Endodermal cell (in vitro differentiated cells): Measurements from ENCODE around the gene STRN3. TPM values are rescaled to one million over a fixed set of nuclear protein-coding genes. Genes with fewer than 3 reads are reported as not detected.
"Not testable (repeated sequence)": the region's sequence is repeated elsewhere in the genome, so short reads cannot be mapped to it uniquely, and the experiment has no call there.

Experiments used
- DNase-seq: peaks from one replicate; pipeline ENCODE4 v3.0.0-alpha.2; 2017
- H3K27ac ChIP-seq: 2 replicates; pipeline ENCODE4 v1.5.1; 2013; ENCODE audit warnings: mild to moderate bottlenecking, low read depth, low read length, moderate library complexity
- H3K27me3 ChIP-seq: 2 replicates; pipeline ENCODE4 v1.6.1; 2013; ENCODE audit warnings: mild to moderate bottlenecking, low read length, moderate library complexity; ENCODE audit not compliant: insufficient read depth, control insufficient read depth, poor library complexity, severe bottlenecking
- H3K36me3 ChIP-seq: 2 replicates; pipeline ENCODE4 v1.7.0; 2013; ENCODE audit warnings: mild to moderate bottlenecking, low read length, moderate library complexity; ENCODE audit not compliant: control insufficient read depth, insufficient read depth
- H3K4me1 ChIP-seq: one replicate; pipeline ENCODE4 v1.7.0; 2013; ENCODE audit warnings: low read length; ENCODE audit not compliant: control insufficient read depth, insufficient read depth
- H3K4me3 ChIP-seq: 2 replicates; pipeline ENCODE4 v1.5.1; 2013; ENCODE audit warnings: mild to moderate bottlenecking, low read length, moderate library complexity
- H3K9ac ChIP-seq: 2 replicates; pipeline ENCODE4 v1.6.1; 2013; ENCODE audit warnings: mild to moderate bottlenecking, low read length, moderate library complexity; ENCODE audit not compliant: poor library complexity, severe bottlenecking; ENCODE audit errors: extremely low read depth
- H3K9me3 ChIP-seq: 2 replicates; pipeline ENCODE4 v1.6.1; 2013; ENCODE audit warnings: mild to moderate bottlenecking, low read length, moderate library complexity; ENCODE audit not compliant: control insufficient read depth
- H3K27ac Mint-ChIP-seq: 2 replicates; pipeline ENCODE4 v1.8.0; 2020; ENCODE audit warnings: mixed read lengths
- H3K27me3 Mint-ChIP-seq: 2 replicates; pipeline ENCODE4 v1.8.0; 2021; ENCODE audit warnings: mild to moderate bottlenecking, mixed read lengths; ENCODE audit not compliant: insufficient read depth
- H3K36me3 Mint-ChIP-seq: 2 replicates; pipeline ENCODE4 v1.8.0; 2020; ENCODE audit warnings: low read depth, mixed read lengths
- H3K4me1 Mint-ChIP-seq: 2 replicates; pipeline ENCODE4 v1.8.0; 2020; ENCODE audit warnings: mixed read lengths
- H3K4me3 Mint-ChIP-seq: 2 replicates; pipeline ENCODE4 v1.8.0; 2020; ENCODE audit warnings: mild to moderate bottlenecking, moderate library complexity, mixed read lengths
- H3K9me3 Mint-ChIP-seq: 2 replicates; pipeline ENCODE4 v1.8.0; 2020; ENCODE audit warnings: mild to moderate bottlenecking, mixed read lengths
- WGBS, 2 experiments: methylation state at CpG; one replicate each; pipeline versions ENCODE4 v1.1.5 to v1.1.7; 2013; ENCODE audit warnings: missing lambda C conversion rate in 2 of 2, mixed read lengths in 1 of 2; ENCODE audit not compliant: insufficient coverage in 1 of 2, insufficient read length in 1 of 2; 5-methylcytosine and 5-hydroxymethylcytosine counted together
- total RNA-seq, 2 donors: library from RNA; stranded (reverse); fragmentation: NEBNext Ultra II Directional in 1 of 2; extraction: Animal tissue kit (Norgen Biotek cat#: 25700) in 1 of 2; gene quantifications; 2 replicates in 1 of 2; 3 replicates in 1 of 2; pipeline ENCODE4 v1.2.1, GENCODE V29; 2021
- TF ChIP-seq, protein P1 (sequence below): fragments of 200-600 bp; sonication (generic); conservative IDR thresholded peaks from 2 replicates; pipeline ENCODE4 v1.5.0; 2021; ENCODE audit warnings: antibody characterized with exemption, mild to moderate bottlenecking

The STRN3 gene
- total RNA-seq, 2 donors from 2014 or later, result 56.5 to 58.9 TPM

DNA sequence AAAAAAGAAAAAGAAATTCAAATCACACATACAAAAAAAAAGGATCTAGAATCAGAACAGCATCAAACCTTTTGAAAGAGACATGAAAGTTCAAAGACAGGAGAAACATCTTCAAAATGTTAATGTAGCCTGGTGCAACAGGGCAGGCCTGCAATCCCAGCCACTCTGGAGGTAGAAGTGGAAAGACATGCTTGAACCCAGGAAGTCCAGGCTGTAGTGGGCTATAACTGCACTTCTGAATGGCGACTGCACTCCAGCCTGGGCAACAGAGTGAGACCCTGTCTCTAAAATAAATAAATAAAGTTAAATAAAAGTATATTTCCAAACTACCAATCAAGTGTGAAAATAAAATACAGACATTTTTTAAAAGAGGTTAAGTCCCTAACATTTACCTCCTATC is 19.5 kb downstream of the STRN3 start:
- WGBS, 2 experiments, result no CpG with 5 or more reads among the region's 1 CpG
- Histone ChIP-seq H3K9me3 (no peaks in the 10 kb centered on the region), H3K27me3 (no peaks in the 10 kb centered on the region), H3K4me3 (no peak overlapping the region), H3K27ac (no peak overlapping the region), H3K4me1 (no peaks in the 10 kb centered on the region), H3K36me3 (peaks cover 63% of the 10 kb centered on the region), H3K9ac (no peak overlapping the region)
- Mint-ChIP-seq H3K27me3 (no peaks in the 10 kb centered on the region), H3K4me1 (peaks cover 9% of the 10 kb centered on the region), H3K4me3 (no peak overlapping the region), H3K36me3 (peaks cover 32% of the 10 kb centered on the region), H3K9me3 (no peaks in the 10 kb centered on the region), H3K27ac (no peak overlapping the region)
- no peak for DNase-seq
- TF ChIP-seq, protein P1, sequence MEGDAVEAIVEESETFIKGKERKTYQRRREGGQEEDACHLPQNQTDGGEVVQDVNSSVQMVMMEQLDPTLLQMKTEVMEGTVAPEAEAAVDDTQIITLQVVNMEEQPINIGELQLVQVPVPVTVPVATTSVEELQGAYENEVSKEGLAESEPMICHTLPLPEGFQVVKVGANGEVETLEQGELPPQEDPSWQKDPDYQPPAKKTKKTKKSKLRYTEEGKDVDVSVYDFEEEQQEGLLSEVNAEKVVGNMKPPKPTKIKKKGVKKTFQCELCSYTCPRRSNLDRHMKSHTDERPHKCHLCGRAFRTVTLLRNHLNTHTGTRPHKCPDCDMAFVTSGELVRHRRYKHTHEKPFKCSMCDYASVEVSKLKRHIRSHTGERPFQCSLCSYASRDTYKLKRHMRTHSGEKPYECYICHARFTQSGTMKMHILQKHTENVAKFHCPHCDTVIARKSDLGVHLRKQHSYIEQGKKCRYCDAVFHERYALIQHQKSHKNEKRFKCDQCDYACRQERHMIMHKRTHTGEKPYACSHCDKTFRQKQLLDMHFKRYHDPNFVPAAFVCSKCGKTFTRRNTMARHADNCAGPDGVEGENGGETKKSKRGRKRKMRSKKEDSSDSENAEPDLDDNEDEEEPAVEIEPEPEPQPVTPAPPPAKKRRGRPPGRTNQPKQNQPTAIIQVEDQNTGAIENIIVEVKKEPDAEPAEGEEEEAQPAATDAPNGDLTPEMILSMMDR, result no peak

DNA sequence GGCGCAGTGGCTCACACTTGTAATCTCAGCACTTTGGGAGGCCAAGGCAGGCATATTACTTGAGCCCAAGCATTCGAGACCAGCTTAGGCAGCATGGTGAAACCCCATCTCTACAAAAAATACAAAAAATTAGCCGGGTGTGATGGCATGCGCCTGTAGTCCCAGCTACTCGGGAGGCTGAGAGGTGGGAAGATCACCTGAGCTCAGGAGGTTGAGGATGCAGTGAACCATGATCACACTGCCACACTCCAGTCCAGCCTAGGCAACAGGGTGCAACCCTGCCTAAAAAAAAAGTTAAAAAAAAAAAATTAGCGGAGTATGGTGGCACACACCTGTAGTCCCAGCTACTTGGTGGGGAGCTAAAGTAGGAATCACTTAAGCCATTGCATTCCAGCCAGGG is 22.2 kb downstream of the STRN3 start:
- H3K36me3 ChIP-seq, result peaks cover 62% of the 10 kb centered on the region
- not testable (repeated sequence) for DNase-seq, H3K27me3 ChIP-seq, H3K27ac Mint-ChIP-seq, H3K4me1 ChIP-seq, H3K9me3 Mint-ChIP-seq, H3K27ac ChIP-seq, H3K4me3 Mint-ChIP-seq, H3K27me3 Mint-ChIP-seq, H3K9ac ChIP-seq, H3K4me3 ChIP-seq
- WGBS, 2 experiments, result 95 to 98% methylated on average over 6 of the region's 6 CpGs
- Mint-ChIP-seq H3K4me1 (peaks cover 21% of the 10 kb centered on the region), H3K36me3 (peaks cover 40% of the 10 kb centered on the region)
- peaks cover 11% of the 10 kb centered on the region for H3K9me3 ChIP-seq

DNA sequence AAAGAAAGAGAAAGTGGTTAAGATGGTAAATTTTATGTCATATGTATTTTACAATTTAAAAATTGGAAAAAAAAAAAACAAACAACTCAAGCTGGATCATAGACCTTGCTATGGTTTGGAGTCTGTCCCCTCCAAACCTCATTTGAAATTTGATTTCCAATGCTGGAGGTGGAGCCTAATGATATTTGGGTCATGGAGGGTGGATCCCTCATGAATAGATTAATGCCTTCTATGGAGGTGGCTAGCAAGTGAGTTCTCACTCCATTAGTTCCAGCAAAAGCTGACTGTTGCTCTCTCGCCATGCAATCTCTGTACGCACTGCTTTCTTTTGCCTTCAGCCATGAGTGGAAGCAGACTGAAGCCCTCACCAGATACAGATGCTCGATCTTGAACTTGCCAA is 22.9 kb downstream of the STRN3 start:
- Mint-ChIP-seq H3K9me3 (peaks cover 14% of the 10 kb centered on the region), H3K27ac (peak overlapping the region; percentile 30), H3K4me3 (no peak overlapping the region), H3K27me3 (no peaks in the 10 kb centered on the region), H3K4me1 (peaks cover 21% of the 10 kb centered on the region), H3K36me3 (peaks cover 47% of the 10 kb centered on the region)
- WGBS, 2 experiments, result 96 to 100% methylated on average over 2 to 3 of the region's 3 CpGs
- DNase-seq, result no peak
- Histone ChIP-seq H3K27ac (no peak overlapping the region), H3K27me3 (no peaks in the 10 kb centered on the region), H3K36me3 (peaks cover 66% of the 10 kb centered on the region), H3K9ac (no peak overlapping the region), H3K9me3 (peaks cover 18% of the 10 kb centered on the region), H3K4me3 (no peak overlapping the region), H3K4me1 (no peaks in the 10 kb centered on the region)
- TF ChIP-seq, protein P1, result no peak

DNA sequence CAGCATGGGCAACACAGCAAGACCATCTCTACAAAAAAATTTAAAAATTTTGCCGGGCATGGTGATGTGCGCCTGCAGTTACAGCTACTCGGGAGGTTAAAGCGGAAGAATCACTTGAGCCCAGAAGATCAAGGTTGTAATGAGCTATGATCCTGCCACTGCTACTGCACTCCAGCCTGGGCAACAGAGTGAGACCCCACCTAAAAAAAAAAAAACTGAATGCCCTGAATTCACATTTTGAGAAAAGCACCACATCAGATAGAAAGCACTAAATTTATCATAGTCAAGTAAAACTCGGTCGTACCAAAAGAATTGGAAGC is 24.9 kb downstream of the STRN3 start:
- Mint-ChIP-seq H3K27me3 (no peaks in the 10 kb centered on the region), H3K4me3 (no peak overlapping the region), H3K27ac (peak overlapping the region; percentile 86), H3K36me3 (peaks cover 50% of the 10 kb centered on the region), H3K4me1 (peaks cover 33% of the 10 kb centered on the region), H3K9me3 (peaks cover 22% of the 10 kb centered on the region)
- Histone ChIP-seq H3K36me3 (peaks cover 63% of the 10 kb centered on the region), H3K27ac (no peak overlapping the region), H3K9ac (no peak overlapping the region), H3K4me1 (no peaks in the 10 kb centered on the region), H3K27me3 (no peaks in the 10 kb centered on the region), H3K4me3 (no peak overlapping the region), H3K9me3 (peaks cover 27% of the 10 kb centered on the region)
- no peak for DNase-seq
- WGBS, 2 experiments, result 80 to 81% methylated on average over 6 of the region's 6 CpGs
- TF ChIP-seq, protein P1, result no peak
